Stimulated activated CD4-positive, alpha-beta T cell treated with anti-CD3 and anti-CD28 coated beads, Interleukin-4, amount 100 ng/mL, for 48 hours (primary cell): Measurements from ENCODE around the gene SYNPO2.
A peak's percentile ranks its signal among the peaks of the same experiment; 100 is the strongest.
"Not testable (repeated sequence)": the region's sequence is repeated elsewhere in the genome, so short reads cannot be mapped to it uniquely, and the experiment has no call there.

Experiments used
- DNase-seq, 2 donors: peaks; one replicate each; pipeline ENCODE4 v3.0.0-alpha.2; 2020; ENCODE audit warnings: low read depth in 2 of 2

Gene SYNPO2

DNA sequence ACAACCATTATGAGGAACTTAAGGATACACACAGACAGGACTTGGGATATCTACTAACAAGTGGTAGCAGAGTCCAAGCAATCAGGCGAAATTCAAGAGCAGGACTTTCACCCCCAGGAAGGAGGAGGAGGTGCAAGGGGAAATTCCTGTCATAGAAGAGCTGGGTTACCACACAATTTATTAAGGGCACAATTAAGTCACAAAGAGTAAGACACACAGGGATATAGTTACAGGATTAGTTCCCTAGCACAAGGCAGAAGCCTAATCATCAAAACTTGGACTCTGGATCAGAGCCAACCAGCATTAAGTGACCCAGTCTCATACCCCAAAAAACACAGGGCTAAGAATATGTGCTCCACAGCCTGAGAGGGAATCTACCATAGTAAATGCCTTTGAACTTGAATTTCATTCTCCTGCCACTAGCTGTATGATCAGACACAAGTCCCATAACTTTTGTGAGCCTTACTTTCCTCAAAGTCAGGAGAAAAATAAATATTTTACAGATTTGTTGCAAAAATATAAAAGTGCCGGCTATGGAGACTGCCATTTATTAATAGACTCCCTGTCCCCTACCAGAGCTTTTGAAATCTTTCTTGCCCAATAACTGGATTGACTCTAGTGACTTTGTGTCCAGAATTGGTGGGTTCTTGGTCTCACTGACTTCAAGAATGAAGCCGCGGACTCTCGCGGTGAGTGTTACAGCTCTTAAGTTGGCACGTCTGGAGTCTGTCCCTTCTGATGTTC is 87.0 kb downstream of the SYNPO2 start:
- DNase-seq, result no peak

GRCh38 chr4:118976193-118976560 is 87.5 kb downstream of the SYNPO2 start:
- not testable (repeated sequence) for DNase-seq

GRCh38 chr4:118977100-118977499 is 88.4 kb downstream of the SYNPO2 start:
- not testable (repeated sequence) for DNase-seq

DNA sequence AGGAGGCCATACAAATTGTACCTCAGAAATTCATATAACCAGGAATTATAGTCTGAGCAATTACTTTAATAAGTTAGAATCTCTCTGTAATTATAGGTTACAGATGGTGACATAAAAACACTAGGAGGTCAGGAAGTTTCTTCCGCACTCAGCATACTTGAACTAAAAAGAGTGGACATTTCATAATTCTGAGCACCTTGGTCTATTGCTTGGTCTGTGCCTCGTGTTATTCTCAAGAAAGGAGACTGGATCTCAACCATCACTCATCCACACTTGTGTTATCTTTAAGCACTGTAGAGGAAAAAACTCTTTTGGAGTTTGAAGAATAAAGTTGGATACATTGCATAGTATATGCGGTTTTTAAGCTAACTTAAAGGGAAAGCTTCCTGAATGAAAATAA is 91.1 kb downstream of the SYNPO2 start:
- no peak for DNase-seq

- DNase-seq, result no peak
Observed at GRCh38 chr4:118981171-118981838, 92.7 kb downstream of the SYNPO2 start.

GRCh38 chr4:118981839-118982381 is 93.3 kb downstream of the SYNPO2 start:
- peak; percentile 25 to 27 for DNase-seq

- DNase-seq, result no peak
Observed at GRCh38 chr4:118983293-118983692, 94.6 kb downstream of the SYNPO2 start.

- DNase-seq, result no peak
Observed at GRCh38 chr4:118983831-118984230, 95.2 kb downstream of the SYNPO2 start.

DNA sequence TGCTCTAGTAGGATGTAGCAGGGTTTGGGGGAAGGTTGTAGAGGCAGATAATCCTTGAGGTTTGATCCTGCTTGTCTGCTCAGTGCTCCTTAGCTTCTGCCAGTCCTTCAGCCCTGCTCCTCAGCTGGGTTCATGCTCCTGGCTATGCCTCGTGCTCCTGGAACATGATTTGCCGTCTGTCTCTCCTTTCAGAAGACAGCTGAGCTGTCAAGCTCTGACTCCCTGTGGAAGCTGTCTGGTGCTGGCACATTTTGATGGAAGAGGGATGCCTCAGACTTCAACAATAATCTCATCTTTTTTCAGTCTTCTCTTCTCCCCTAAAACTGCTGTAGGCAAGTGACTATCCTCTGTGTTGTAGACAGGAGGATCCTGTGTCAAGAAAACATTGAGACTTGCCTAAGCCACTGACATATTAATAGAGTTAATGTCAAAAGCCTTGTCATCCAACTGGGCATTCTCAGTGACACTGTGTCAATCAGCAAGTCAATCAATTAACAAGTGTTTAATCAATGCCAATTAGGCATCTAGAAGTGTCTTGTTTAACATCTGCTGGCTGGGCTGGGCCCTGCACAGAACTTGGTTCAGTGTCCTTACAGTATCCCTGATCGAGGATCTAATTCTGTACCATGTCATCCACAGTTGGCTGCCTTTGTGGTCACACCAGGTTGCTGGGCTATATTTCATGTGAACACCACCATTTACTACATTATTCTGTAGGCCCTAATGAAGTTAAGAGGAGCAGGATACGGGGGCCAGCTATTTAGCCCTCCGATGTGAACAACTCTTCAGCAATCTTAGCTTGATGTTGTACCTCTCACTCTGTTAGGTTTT is 96.7 kb downstream of the SYNPO2 start:
- DNase-seq, result no peak

- no peak for DNase-seq
Observed at GRCh38 chr4:118987959-118988634, 99.4 kb downstream of the SYNPO2 start.

DNA sequence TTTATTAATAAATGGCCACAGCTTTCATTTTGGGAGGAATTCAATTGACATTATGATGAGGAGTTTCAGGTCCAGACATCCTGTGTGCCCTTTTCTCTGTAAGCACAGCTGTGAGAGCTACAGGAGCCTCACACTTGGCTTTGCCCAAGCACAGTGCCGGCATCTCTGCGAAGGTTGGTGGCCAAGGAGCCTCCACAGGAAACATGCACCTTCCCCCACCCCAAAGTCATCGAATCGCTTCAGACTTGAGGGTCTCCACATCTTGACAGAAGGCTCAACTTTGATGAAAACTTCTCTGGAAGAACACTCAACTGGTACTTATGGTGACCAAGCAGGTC is 100.0 kb downstream of the SYNPO2 start:
- no peak for DNase-seq

DNA sequence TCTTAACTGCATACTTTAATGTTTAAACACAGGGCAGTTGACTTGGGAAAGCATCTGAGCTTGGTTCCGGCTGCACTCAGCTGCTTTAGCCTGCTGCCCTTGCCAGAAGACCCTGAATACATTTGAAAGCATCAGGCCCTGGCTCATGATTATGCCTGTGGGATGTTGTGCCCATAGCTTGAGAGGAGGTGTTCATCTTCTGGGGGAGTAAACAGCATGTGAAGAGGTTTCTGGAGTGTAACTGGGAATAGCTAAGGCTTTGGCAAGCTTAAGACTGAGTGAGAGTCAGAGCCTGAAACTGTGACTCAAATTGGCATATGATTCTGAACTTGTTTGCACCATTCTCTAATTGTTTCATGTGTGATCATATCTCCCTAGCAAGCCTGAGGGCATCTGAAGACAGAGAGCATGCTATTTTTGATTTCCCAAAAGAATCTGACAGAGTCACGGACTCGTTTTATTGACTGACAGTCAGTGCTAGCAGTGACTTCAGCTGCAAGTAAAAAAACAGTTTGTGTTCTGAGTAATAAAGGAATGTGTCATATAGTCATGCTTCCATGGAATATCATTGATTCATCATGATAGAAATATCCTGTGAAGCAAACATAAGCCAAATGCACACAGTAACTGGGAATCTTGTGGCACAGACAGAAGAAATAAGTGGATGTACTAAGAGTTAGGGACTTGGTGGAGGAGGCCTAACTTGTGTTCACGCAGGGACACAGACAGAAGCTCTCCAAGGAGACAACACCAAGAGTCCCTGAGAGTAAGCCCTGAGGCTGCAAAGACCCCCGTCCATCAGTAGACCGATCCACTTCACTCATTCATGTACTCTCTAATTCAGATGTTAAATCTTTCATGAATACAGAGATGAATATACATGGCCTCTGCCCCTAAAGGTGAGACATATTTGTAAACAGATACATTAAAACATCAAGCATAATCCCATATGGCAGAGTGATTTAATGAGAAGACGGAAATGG is 100.7 kb downstream of the SYNPO2 start:
- no peak for DNase-seq

DNA sequence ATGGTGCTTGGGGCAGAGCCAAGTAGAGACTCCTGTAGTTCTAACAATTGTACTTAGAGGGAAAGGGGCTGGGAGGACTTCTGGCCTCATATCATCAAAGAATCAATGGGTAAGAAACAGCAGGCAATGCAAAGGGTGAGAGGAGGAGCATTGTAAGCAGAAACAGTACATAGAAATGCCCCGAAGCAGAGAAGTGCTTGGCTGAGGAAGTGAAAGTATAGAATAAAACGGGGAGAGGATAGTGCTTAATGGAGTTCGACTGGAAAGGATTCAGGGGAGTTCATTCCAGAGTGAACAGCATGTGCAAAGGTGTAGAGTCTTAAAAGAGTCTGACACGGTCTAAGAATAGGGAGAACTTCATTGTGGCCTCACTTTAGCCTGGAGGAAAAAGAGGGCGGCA is 103.0 kb downstream of the SYNPO2 start:
- no peak for DNase-seq

GRCh38 chr4:118992149-118992548 is 103.5 kb downstream of the SYNPO2 start:
- no peak for DNase-seq

- DNase-seq, result no peak
Observed at GRCh38 chr4:118993333-118993732, 104.7 kb downstream of the SYNPO2 start.

DNA sequence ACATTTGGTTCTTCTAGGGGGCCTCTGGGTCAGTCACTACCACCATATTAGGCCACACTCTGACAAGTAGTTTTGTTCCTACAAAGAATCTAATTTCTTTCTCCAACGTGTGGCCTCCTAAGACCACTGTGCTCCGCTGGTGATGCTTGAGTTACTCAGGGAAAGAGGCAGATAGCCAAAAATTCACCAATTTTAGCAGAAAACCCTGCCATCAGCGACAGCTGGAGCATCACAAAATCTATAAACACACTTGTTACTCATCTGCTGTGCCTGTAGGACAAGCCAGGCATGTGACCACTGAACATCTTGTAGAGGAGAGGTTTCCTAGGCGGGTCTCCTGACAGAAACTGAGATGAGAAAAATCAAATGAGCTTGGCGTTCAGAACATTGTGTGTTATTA is 105.4 kb downstream of the SYNPO2 start:
- no peak for DNase-seq

DNA sequence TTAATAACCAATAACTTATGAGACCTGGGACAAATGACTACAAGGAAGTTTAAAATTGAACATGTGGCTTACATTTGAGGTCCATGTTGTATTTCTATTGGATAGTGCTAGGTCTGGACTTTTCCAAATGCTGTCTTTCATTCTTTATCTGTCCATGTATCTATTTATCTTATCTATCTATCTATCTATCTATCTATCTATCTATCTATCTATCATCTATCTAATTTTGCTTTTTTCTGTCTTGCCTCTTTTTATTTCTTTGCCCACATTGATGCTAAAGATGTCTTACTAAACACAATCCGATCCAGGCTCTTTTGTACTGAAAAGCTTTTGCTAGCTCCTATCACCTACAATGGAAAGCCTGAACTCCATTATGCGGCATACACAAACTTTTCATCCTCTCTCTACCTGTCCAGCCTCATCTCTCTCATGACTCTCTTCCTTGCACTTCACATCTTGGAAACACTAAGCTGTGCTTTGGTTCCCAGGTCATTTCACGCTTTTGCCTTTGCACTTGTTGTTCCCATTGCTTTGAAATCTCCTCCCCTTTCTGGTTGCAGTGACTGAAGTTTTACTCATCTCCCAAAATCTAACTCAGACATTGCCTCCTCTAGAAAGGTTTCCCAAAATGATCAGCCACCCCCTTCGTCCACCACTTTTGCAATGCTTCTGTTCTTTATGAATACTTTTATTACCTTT is 107.2 kb downstream of the SYNPO2 start:
- no peak for DNase-seq

DNA sequence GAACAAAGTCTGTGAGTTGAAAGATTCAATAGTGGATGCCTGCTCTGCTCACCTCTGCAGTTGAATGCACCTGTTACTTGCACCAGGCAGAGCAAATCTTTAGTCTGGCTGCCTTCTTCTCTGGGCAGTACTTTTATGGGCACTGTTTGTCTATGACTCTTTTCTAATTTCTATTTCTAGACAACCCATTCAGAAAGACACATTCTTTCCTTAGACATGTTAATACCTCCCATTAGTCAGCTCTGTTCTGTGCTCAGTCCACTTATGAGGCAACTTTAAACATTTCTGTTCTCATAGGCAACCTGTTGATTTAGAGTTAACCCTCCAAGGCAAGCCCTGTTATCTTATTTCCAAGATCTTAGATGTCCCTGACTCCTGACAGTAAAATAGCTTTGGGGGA is 108.9 kb downstream of the SYNPO2 start:
- DNase-seq, result no peak

DNA sequence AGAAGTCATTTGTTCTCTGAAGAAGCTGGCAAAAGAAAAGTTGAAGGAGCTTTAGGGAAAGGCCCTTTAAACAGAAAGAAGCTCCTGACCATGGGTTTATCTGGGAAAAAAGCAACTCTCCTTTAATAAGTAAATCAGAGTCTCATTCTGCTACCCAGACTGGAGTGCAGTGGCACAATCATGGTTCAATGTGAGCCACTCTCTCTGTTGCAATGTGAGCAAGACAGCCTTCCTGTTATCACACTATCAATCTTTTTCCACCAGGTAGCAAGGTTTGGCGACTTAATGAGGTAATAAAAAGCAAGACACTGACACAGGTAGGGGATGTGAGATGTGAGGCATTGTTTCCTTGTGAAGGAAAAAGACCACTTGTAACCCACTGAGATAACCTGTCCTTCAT is 111.3 kb downstream of the SYNPO2 start:
- DNase-seq, result no peak

- DNase-seq, result no peak
Observed at GRCh38 chr4:119000400-119000799, 111.7 kb downstream of the SYNPO2 start.
